ENCODE measurements around the gene DCP1A.

Gene DCP1A

GRCh38 chr3:53248161-53248560 is 99.2 kb downstream of the DCP1A start:
- H3K4me3 ChIP-seq (replicated peaks; ENCODE audit: low read depth, low read length) = no peak overlapping the region
- no peak for DNase-seq (ENCODE audit: low read depth)
- no peak for TF ChIP-seq CTCF (IDR thresholded peaks at IDR 0.05; ENCODE audit: low read length, missing control alignments)

- no peak for DNase-seq (ENCODE audit: low read depth)
- no peak overlapping the region for H3K4me3 ChIP-seq (replicated peaks; ENCODE audit: low read depth, low read length)
- TF ChIP-seq CTCF (IDR thresholded peaks at IDR 0.05; ENCODE audit: low read length, missing control alignments) = no peak
Observed at GRCh38 chr3:53247619-53248018, 99.7 kb downstream of the DCP1A start.

GRCh38 chr3:53244271-53244670 is 103.1 kb downstream of the DCP1A start:
- H3K4me3 ChIP-seq (replicated peaks; ENCODE audit: low read depth, low read length) = no peak overlapping the region
- TF ChIP-seq CTCF (IDR thresholded peaks at IDR 0.05; ENCODE audit: low read length, missing control alignments) = no peak
- DNase-seq (ENCODE audit: low read depth) = no peak

- TF ChIP-seq CTCF (IDR thresholded peaks at IDR 0.05; ENCODE audit: low read length, missing control alignments) = no peak
- H3K4me3 ChIP-seq (replicated peaks; ENCODE audit: low read depth, low read length) = no peak overlapping the region
- no peak for DNase-seq (ENCODE audit: low read depth)
Observed at GRCh38 chr3:53243785-53244184, 103.6 kb downstream of the DCP1A start.

GRCh38 chr3:53243165-53243564 is 104.2 kb downstream of the DCP1A start:
- no peak for TF ChIP-seq CTCF (IDR thresholded peaks at IDR 0.05; ENCODE audit: low read length, missing control alignments)
- peak; percentile 37 for DNase-seq (ENCODE audit: low read depth)
- no peak overlapping the region for H3K4me3 ChIP-seq (replicated peaks; ENCODE audit: low read depth, low read length)

GRCh38 chr3:53242642-53243041 is 104.7 kb downstream of the DCP1A start:
- peak; percentile 31 for DNase-seq (ENCODE audit: low read depth)
- no peak for TF ChIP-seq CTCF (IDR thresholded peaks at IDR 0.05; ENCODE audit: low read length, missing control alignments)
- H3K4me3 ChIP-seq (replicated peaks; ENCODE audit: low read depth, low read length) = no peak overlapping the region

- DNase-seq (ENCODE audit: low read depth) = no peak
- no peak overlapping the region for H3K4me3 ChIP-seq (replicated peaks; ENCODE audit: low read depth, low read length)
- no peak for TF ChIP-seq CTCF (IDR thresholded peaks at IDR 0.05; ENCODE audit: low read length, missing control alignments)
Observed at GRCh38 chr3:53242155-53242554, 105.2 kb downstream of the DCP1A start.

All from fibroblast of pulmonary artery (primary cell).